HL-60 (cell line): ENCODE results near the gene NFATC1.

Experiments
- CTCF ChIP-seq: IDR thresholded peaks from one replicate; pipeline ENCODE4 v1.5.1; 2011; ENCODE audit warnings: low read length, control low read depth, inconsistent platforms; ENCODE audit not compliant: insufficient read depth
- POLR2AphosphoS5 ChIP-seq: IDR thresholded peaks from 2 replicates; pipeline ENCODE4 v1.6.1; 2012; ENCODE audit warnings: low read depth
- REST ChIP-seq: IDR thresholded peaks from 2 replicates; pipeline ENCODE4 v1.6.1; 2012; ENCODE audit warnings: low read depth; ENCODE audit not compliant: insufficient replicate concordance

- TF ChIP-seq CTCF (no peak), POLR2AphosphoS5 (no peak), REST (no peak)
Measured at GRCh38 chr18:79569720-79570119, 174.0 kb downstream of the NFATC1 start.
